OCI-LY1 (cell line): ENCODE measurements around the gene ERMAP.
A peak's percentile ranks its signal among the peaks of the same experiment; 100 is the strongest.
"Not testable (repeated sequence)": the region's sequence is repeated elsewhere in the genome, so short reads cannot be mapped to it uniquely, and the experiment has no call there.

Experiments used
- H2AFZ ChIP-seq: fragments of 200-600 bp; sonication (generic), shearing (Covaris generic); 2 replicates; pipeline ENCODE4 v1.6.0; 2014; ENCODE audit warnings: antibody characterized with exemption, mild to moderate bottlenecking, low read length
- H3F3A ChIP-seq: fragments of 200-600 bp; sonication (generic), shearing (Covaris generic); 2 replicates; pipeline ENCODE4 v1.6.0; 2014; ENCODE audit warnings: mild to moderate bottlenecking, antibody characterized with exemption, low read length, moderate library complexity; ENCODE audit not compliant: insufficient read depth
- H3K27ac ChIP-seq: fragments of 200-600 bp; sonication (generic); 2 replicates; pipeline ENCODE4 v1.5.1; 2014; ENCODE audit warnings: low read length, mixed run types, mild to moderate bottlenecking, low read depth; ENCODE audit not compliant: poor library complexity, severe bottlenecking
- H3K27me3 ChIP-seq: fragments of 200-600 bp; sonication (generic); 2 replicates; pipeline ENCODE4 v1.6.0; 2014; ENCODE audit warnings: antibody characterized with exemption, mild to moderate bottlenecking, low read length, moderate library complexity; ENCODE audit not compliant: insufficient read depth
- H3K36me3 ChIP-seq: fragments of 200-600 bp; sonication (generic); 2 replicates; pipeline ENCODE4 v1.6.1; 2014; ENCODE audit warnings: mild to moderate bottlenecking, antibody characterized with exemption, low read length, moderate library complexity, mixed read lengths; ENCODE audit not compliant: insufficient read depth
- H3K4me1 ChIP-seq: fragments of 200-600 bp; sonication (generic); 2 replicates; pipeline ENCODE4 v1.5.1; 2014; ENCODE audit warnings: mild to moderate bottlenecking, low read length, moderate library complexity; ENCODE audit not compliant: insufficient read depth, severe bottlenecking
- H3K4me2 ChIP-seq: fragments of 200-600 bp; sonication (generic), shearing (Covaris generic); 2 replicates; pipeline ENCODE4 v1.6.1; 2014; ENCODE audit warnings: low read length
- H3K4me3 ChIP-seq: fragments of 200-600 bp; sonication (generic); 2 replicates; pipeline ENCODE4 v1.5.1; 2014; ENCODE audit warnings: low read length, low read depth, mild to moderate bottlenecking, mixed read lengths; ENCODE audit not compliant: poor library complexity, severe bottlenecking
- H3K79me2 ChIP-seq: fragments of 200-600 bp; shearing (Covaris generic); 2 replicates; pipeline ENCODE4 v1.6.1; 2016; ENCODE audit warnings: mixed run types, low read length, mixed read lengths; ENCODE audit not compliant: insufficient read depth
- H3K9ac ChIP-seq: fragments of 200-600 bp; sonication (generic), shearing (Covaris generic); 2 replicates; pipeline ENCODE4 v1.6.1; 2014; ENCODE audit warnings: mild to moderate bottlenecking, low read length, mixed read lengths
- H3K9me2 ChIP-seq: fragments of 200-600 bp; sonication (generic), shearing (Covaris generic); 2 replicates; pipeline ENCODE4 v1.6.1; 2014; ENCODE audit warnings: low read depth, mild to moderate bottlenecking, low read length, mixed read lengths
- H3K9me3 ChIP-seq: fragments of 200-600 bp; shearing (Covaris generic); 2 replicates; pipeline ENCODE4 v1.6.1; 2014; ENCODE audit warnings: low read length, mixed read lengths
- H4K20me1 ChIP-seq: fragments of 200-600 bp; sonication (generic), shearing (Covaris generic); 2 replicates; pipeline ENCODE4 v1.6.0; 2016; ENCODE audit warnings: mild to moderate bottlenecking, low read length; ENCODE audit not compliant: insufficient read depth
- EZH2 ChIP-seq: fragments of 200-600 bp; sonication (generic), shearing (Covaris generic); IDR thresholded peaks from 2 replicates; pipeline ENCODE4 v1.8.0; 2017; ENCODE audit warnings: borderline replicate concordance, mixed run types, mild to moderate bottlenecking, antibody characterized with exemption, low read length, moderate library complexity, mixed read lengths
- TF ChIP-seq, protein P1 (sequence below): fragments of 200-600 bp; sonication (generic), shearing (Covaris generic); IDR thresholded peaks from 2 replicates; pipeline ENCODE4 v1.5.1; 2017; ENCODE audit warnings: mild to moderate bottlenecking, antibody characterized with exemption, low read length, moderate library complexity, mixed read lengths

The ERMAP gene

GRCh38 chr1:42860339-42861013 lies 43.6 kb downstream of the ERMAP start:
- Histone ChIP-seq H4K20me1 (no peaks in the 10 kb centered on the region), H3K4me3 (no peak overlapping the region), H3K4me2 (no peak overlapping the region), H3K9me2 (no peaks in the 10 kb centered on the region), H3K79me2 (no peaks in the 10 kb centered on the region), H2AFZ (no peak overlapping the region), H3K9me3 (peaks cover 10% of the 10 kb centered on the region; the same call in 1 of the 2 replicates), H3K27me3 (no peaks in the 10 kb centered on the region), H3K27ac (no peak overlapping the region), H3F3A (no peaks in the 10 kb centered on the region), H3K36me3 (no peaks in the 10 kb centered on the region; the same call in 1 of the 2 replicates), H3K9ac (no peak overlapping the region), H3K4me1 (no peaks in the 10 kb centered on the region)
- TF ChIP-seq, protein P1, sequence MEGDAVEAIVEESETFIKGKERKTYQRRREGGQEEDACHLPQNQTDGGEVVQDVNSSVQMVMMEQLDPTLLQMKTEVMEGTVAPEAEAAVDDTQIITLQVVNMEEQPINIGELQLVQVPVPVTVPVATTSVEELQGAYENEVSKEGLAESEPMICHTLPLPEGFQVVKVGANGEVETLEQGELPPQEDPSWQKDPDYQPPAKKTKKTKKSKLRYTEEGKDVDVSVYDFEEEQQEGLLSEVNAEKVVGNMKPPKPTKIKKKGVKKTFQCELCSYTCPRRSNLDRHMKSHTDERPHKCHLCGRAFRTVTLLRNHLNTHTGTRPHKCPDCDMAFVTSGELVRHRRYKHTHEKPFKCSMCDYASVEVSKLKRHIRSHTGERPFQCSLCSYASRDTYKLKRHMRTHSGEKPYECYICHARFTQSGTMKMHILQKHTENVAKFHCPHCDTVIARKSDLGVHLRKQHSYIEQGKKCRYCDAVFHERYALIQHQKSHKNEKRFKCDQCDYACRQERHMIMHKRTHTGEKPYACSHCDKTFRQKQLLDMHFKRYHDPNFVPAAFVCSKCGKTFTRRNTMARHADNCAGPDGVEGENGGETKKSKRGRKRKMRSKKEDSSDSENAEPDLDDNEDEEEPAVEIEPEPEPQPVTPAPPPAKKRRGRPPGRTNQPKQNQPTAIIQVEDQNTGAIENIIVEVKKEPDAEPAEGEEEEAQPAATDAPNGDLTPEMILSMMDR, result peak; percentile 7; the same call in 1 of the 2 replicates
- no peak for TF ChIP-seq EZH2

GRCh38 chr1:42861014-42861399 lies 44.1 kb downstream of the ERMAP start:
- no peak overlapping the region for H3K9ac ChIP-seq
- no peaks in the 10 kb centered on the region for H3K9me2 ChIP-seq
- no peaks in the 10 kb centered on the region for H3K27me3 ChIP-seq
- TF ChIP-seq, protein P1, result no peak
- TF ChIP-seq EZH2, result no peak
- no peak overlapping the region for H3K4me3 ChIP-seq
- H3K79me2 ChIP-seq, result no peaks in the 10 kb centered on the region
- H4K20me1 ChIP-seq, result no peaks in the 10 kb centered on the region
- H3K4me2 ChIP-seq, result no peak overlapping the region
- H2AFZ ChIP-seq, result no peak overlapping the region
- no peaks in the 10 kb centered on the region; the same call in 1 of the 2 replicates for H3K36me3 ChIP-seq
- H3F3A ChIP-seq, result no peaks in the 10 kb centered on the region
- peaks cover 10% of the 10 kb centered on the region; the same call in 1 of the 2 replicates for H3K9me3 ChIP-seq
- H3K27ac ChIP-seq, result no peak overlapping the region
- no peaks in the 10 kb centered on the region for H3K4me1 ChIP-seq

DNA sequence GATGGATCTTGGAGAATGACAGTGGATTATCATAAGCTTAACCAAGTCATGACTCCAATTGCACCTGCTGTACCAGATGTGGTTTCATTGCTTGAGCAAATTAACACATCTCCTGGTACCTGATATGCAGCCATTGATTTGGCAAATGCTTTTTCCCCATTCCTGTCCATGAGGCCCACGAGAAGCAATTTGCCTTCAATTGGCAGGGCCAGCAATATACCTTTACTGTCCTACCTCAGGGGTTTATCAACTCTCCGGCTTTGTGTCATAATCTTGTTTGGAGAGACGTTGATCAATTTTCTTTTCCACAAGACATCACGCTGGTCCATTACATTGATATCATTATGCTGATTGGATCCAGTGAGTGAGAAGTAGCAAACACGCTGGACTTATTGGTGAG lies 49.6 kb downstream of the ERMAP start:
- Histone ChIP-seq H3K36me3 (no peaks in the 10 kb centered on the region), H3K4me3 (no peak overlapping the region)

GRCh38 chr1:42868466-42868865 lies 51.5 kb downstream of the ERMAP start:
- not testable (repeated sequence) for H3K79me2 ChIP-seq, H3F3A ChIP-seq, H3K9ac ChIP-seq, H3K27ac ChIP-seq, H2AFZ ChIP-seq, H3K9me2 ChIP-seq, H3K9me3 ChIP-seq, H4K20me1 ChIP-seq, H3K27me3 ChIP-seq, H3K4me1 ChIP-seq, H3K4me2 ChIP-seq, H3K36me3 ChIP-seq, H3K4me3 ChIP-seq

More for the DNA sequence above, 49.6 kb downstream of the ERMAP start:
- TF ChIP-seq EZH2, result no peak
- TF ChIP-seq, protein P1, result no peak
- Histone ChIP-seq H3K27me3 (no peaks in the 10 kb centered on the region), H3K4me1 (no peaks in the 10 kb centered on the region), H3K27ac (no peak overlapping the region), H3K9me2 (no peaks in the 10 kb centered on the region), H3F3A (no peaks in the 10 kb centered on the region), H3K4me2 (no peak overlapping the region), H4K20me1 (no peaks in the 10 kb centered on the region), H3K9ac (no peak overlapping the region), H2AFZ (no peak overlapping the region), H3K9me3 (0 out of 2 replicates have a peak, but pooled peaks cover 3% of the 10 kb centered on the region), H3K79me2 (no peaks in the 10 kb centered on the region)

GRCh38 chr1:42869254-42869653 lies 52.3 kb downstream of the ERMAP start:
- not testable (repeated sequence) for H3K36me3 ChIP-seq, H3K4me3 ChIP-seq, H3K9me2 ChIP-seq, H3K9me3 ChIP-seq, H3K4me2 ChIP-seq, H3K4me1 ChIP-seq, H3K27me3 ChIP-seq, H3F3A ChIP-seq, H2AFZ ChIP-seq, H4K20me1 ChIP-seq, H3K27ac ChIP-seq, H3K79me2 ChIP-seq, H3K9ac ChIP-seq
